ENCODE measurements around the gene ACAD10.

- TF ChIP-seq NFRKB (IDR thresholded peaks at IDR 0.05): no peak
- TF ChIP-seq BHLHE40 (IDR thresholded peaks at IDR 0.05; ENCODE audit: borderline replicate concordance): no peak
- no peak for TF ChIP-seq ARNT (IDR thresholded peaks at IDR 0.05)
- TF ChIP-seq ZNF384 (IDR thresholded peaks at IDR 0.05): no peak
- no peak for TF ChIP-seq FOXA1 (IDR thresholded peaks at IDR 0.05)
- TF ChIP-seq FOXK2 (IDR thresholded peaks at IDR 0.05): no peak
- TF ChIP-seq TARDBP (IDR thresholded peaks at IDR 0.05): no peak
- no peak for TF ChIP-seq PKNOX1 (IDR thresholded peaks at IDR 0.05)
- TF ChIP-seq FOXM1 (IDR thresholded peaks at IDR 0.05; ENCODE audit: borderline replicate concordance): no peak
- TF ChIP-seq CTBP1 (IDR thresholded peaks at IDR 0.05; ENCODE audit: borderline replicate concordance): no peak
Observed at GRCh38 chr12:111754671-111755070, 68.8 kb downstream of the ACAD10 start.

Measured in HEK293T (cell line).